ENCODE measurements around the gene MEI1.
A peak's percentile ranks its signal among the peaks of the same experiment; 100 is the strongest.
"Not testable (repeated sequence)": the region's sequence is repeated elsewhere in the genome, so short reads cannot be mapped to it uniquely, and the experiment has no call there.

MEI1 gene

GRCh38 chr22:41713004-41713403 lies 13.7 kb downstream of the MEI1 start:
- TF ChIP-seq, protein P1, sequence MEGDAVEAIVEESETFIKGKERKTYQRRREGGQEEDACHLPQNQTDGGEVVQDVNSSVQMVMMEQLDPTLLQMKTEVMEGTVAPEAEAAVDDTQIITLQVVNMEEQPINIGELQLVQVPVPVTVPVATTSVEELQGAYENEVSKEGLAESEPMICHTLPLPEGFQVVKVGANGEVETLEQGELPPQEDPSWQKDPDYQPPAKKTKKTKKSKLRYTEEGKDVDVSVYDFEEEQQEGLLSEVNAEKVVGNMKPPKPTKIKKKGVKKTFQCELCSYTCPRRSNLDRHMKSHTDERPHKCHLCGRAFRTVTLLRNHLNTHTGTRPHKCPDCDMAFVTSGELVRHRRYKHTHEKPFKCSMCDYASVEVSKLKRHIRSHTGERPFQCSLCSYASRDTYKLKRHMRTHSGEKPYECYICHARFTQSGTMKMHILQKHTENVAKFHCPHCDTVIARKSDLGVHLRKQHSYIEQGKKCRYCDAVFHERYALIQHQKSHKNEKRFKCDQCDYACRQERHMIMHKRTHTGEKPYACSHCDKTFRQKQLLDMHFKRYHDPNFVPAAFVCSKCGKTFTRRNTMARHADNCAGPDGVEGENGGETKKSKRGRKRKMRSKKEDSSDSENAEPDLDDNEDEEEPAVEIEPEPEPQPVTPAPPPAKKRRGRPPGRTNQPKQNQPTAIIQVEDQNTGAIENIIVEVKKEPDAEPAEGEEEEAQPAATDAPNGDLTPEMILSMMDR (IDR thresholded peaks at IDR 0.05; ENCODE audit: insufficient read depth, low read depth, low read length, missing control alignments): no peak
- DNase-seq (ENCODE audit: low read depth): no peak
- H3K4me3 ChIP-seq (ENCODE audit: low read depth, low read length): no peak overlapping the region

DNA sequence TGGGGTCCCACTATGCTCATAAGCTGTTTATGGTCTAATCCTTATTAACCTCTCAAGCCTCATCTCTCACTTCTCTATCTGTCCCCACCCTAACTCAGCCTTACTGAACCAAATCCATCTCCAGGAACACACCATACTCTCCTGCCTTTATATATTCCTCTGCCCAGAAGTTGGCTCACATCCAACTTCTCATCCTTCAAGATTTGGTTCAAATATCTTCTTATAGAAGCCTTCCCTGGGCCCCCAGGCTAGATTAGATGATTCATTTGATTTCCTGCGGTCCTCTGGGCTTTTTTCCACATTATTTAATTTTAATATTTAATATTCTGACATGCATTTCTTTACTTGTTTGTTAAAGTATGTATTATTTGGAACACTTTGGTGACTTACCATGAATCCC lies 23.2 kb downstream of the MEI1 start:
- no peak overlapping the region for H3K4me3 ChIP-seq (ENCODE audit: low read depth, low read length)
- DNase-seq (ENCODE audit: low read depth): no peak
- TF ChIP-seq, protein P1 (IDR thresholded peaks at IDR 0.05; ENCODE audit: insufficient read depth, low read depth, low read length, missing control alignments): no peak

- DNase-seq (ENCODE audit: low read depth): no peak
- TF ChIP-seq, protein P1 (IDR thresholded peaks at IDR 0.05; ENCODE audit: insufficient read depth, low read depth, low read length, missing control alignments): no peak
- no peak overlapping the region for H3K4me3 ChIP-seq (ENCODE audit: low read depth, low read length)
These were observed 26.3 kb downstream of the MEI1 start for GRCh38 chr22:41725510-41726110.

DNA sequence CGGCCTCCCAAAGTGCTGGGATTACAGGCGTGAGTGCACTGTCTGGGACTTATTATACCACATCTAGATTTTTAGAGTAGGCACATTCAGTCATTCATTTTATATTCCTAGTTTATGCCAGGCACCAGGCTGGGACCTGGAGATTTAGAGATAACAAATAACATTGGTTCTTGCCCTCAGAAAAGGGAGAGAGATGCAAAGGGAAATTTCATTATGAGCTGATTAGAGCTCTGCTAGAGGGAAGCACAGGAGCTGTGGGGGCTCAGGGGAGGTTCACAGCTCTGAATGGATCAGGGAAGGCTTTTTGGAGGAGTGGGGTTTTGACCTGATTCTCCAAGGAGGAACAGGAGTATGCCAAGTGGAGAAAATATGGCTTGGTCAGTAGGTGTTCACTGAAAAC lies 32.3 kb downstream of the MEI1 start:
- TF ChIP-seq, protein P1 (IDR thresholded peaks at IDR 0.05; ENCODE audit: insufficient read depth, low read depth, low read length, missing control alignments): no peak

GRCh38 chr22:41732096-41732772 lies 32.9 kb downstream of the MEI1 start:
- TF ChIP-seq, protein P1 (IDR thresholded peaks at IDR 0.05; ENCODE audit: insufficient read depth, low read depth, low read length, missing control alignments): no peak
- no peak overlapping the region for H3K4me3 ChIP-seq (ENCODE audit: low read depth, low read length)
- peak; percentile 37 for DNase-seq (ENCODE audit: low read depth)

More for the DNA sequence above, 32.3 kb downstream of the MEI1 start:
- H3K4me3 ChIP-seq (ENCODE audit: low read depth, low read length): no peak overlapping the region
- DNase-seq (ENCODE audit: low read depth): no peak

GRCh38 chr22:41733241-41733640 lies 33.9 kb downstream of the MEI1 start:
- DNase-seq (ENCODE audit: low read depth); H3K4me3 ChIP-seq (ENCODE audit: low read depth, low read length): not testable (repeated sequence)

- TF ChIP-seq, protein P1 (IDR thresholded peaks at IDR 0.05; ENCODE audit: insufficient read depth, low read depth, low read length, missing control alignments): no peak
- peak overlapping the region; percentile 13; the same call in 1 of the 2 replicates for H3K4me3 ChIP-seq (ENCODE audit: low read depth, low read length)
- DNase-seq (ENCODE audit: low read depth): peak; percentile 78
These were observed 40.3 kb downstream of the MEI1 start for GRCh38 chr22:41739576-41739975.
